Measurements from ENCODE around the gene ZNF326.
"Not testable (repeated sequence)": the region's sequence is repeated elsewhere in the genome, so short reads cannot be mapped to it uniquely, and the experiment has no call there.

DNA sequence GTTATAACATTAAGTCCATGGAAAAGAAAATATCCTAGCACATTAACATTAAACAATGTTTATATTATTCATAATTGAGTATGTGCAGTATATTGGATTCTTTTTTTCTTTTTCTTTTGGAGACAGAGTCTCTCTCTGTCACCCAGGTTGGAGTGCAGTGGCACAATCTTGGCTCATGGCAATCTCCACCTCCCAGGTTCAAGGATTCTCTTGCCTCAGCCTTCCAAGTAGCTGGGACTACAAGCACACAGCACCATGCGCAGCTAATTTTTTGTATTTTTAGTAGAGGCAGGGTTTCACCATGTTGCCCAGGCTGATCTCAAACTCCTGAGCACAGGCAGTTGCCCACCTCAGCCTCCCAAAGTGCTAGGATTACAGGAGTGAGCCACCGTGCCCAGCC lies 12.1 kb upstream of the ZNF326 start:
- not testable (repeated sequence) for TF ChIP-seq SMC3 (IDR thresholded peaks at IDR 0.05; ENCODE audit: low read depth, low read length); RAD21 (IDR thresholded peaks at IDR 0.05; ENCODE audit: low read length)
- TF ChIP-seq, protein P1, sequence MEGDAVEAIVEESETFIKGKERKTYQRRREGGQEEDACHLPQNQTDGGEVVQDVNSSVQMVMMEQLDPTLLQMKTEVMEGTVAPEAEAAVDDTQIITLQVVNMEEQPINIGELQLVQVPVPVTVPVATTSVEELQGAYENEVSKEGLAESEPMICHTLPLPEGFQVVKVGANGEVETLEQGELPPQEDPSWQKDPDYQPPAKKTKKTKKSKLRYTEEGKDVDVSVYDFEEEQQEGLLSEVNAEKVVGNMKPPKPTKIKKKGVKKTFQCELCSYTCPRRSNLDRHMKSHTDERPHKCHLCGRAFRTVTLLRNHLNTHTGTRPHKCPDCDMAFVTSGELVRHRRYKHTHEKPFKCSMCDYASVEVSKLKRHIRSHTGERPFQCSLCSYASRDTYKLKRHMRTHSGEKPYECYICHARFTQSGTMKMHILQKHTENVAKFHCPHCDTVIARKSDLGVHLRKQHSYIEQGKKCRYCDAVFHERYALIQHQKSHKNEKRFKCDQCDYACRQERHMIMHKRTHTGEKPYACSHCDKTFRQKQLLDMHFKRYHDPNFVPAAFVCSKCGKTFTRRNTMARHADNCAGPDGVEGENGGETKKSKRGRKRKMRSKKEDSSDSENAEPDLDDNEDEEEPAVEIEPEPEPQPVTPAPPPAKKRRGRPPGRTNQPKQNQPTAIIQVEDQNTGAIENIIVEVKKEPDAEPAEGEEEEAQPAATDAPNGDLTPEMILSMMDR (IDR thresholded peaks at IDR 0.05): not testable (repeated sequence)
